B cell (primary cell): ENCODE results near the gene RIC3.

Experiments
- EZH2 ChIP-seq: IDR thresholded peaks from 2 replicates; pipeline ENCODE4 v1.6.1; 2012; ENCODE audit warnings: borderline replicate concordance, low read depth, mild to moderate bottlenecking, moderate library complexity, low read length; ENCODE audit not compliant: insufficient read depth, poor library complexity, severe bottlenecking
- TF ChIP-seq, protein P1 (sequence below): fragments of 200-600 bp; IDR thresholded peaks from one replicate; pipeline ENCODE4 v1.8.0; 2022; ENCODE audit warnings: antibody characterized with exemption, mild to moderate bottlenecking

DNA sequence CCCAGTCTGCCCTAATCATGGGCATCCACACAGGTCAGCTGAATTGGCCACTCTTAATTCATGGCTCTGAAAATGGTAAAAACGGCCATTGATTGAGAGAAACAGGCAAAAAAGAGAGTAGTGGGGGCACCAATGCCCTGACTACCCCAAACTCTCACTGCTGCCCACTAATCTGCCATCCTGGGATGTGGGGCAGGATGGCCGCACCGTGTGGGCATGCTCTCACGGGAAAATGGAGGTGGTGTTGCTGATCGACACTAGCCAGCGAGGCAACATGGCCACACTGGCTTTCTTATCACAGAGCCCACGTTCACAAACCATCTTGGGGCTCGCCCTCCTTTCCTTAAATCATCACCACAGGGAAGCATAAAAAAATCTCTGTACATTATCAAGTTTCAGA lies 99.1 kb downstream of the RIC3 start:
- TF ChIP-seq EZH2: no peak
- TF ChIP-seq, protein P1, sequence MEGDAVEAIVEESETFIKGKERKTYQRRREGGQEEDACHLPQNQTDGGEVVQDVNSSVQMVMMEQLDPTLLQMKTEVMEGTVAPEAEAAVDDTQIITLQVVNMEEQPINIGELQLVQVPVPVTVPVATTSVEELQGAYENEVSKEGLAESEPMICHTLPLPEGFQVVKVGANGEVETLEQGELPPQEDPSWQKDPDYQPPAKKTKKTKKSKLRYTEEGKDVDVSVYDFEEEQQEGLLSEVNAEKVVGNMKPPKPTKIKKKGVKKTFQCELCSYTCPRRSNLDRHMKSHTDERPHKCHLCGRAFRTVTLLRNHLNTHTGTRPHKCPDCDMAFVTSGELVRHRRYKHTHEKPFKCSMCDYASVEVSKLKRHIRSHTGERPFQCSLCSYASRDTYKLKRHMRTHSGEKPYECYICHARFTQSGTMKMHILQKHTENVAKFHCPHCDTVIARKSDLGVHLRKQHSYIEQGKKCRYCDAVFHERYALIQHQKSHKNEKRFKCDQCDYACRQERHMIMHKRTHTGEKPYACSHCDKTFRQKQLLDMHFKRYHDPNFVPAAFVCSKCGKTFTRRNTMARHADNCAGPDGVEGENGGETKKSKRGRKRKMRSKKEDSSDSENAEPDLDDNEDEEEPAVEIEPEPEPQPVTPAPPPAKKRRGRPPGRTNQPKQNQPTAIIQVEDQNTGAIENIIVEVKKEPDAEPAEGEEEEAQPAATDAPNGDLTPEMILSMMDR: no peak
